GM10248 (cell line): ENCODE results near the gene HAT1.

Source experiments
- CTCF ChIA-PET: fragments of 300-600 bp; sonication (Branson Sonifier 250); formaldehyde crosslinking; extraction: SDS; loops from one replicate; lab custom pipeline; 2021; ENCODE audit warnings: antibody characterized with exemption; lab: Yijun Ruan, JAX
- POLR2A ChIA-PET: fragments of 350-650 bp; sonication (Branson Sonifier 250); formaldehyde crosslinking; extraction: SDS; loops from one replicate; lab custom pipeline; 2020; ENCODE audit warnings: antibody characterized with exemption; lab: Yijun Ruan, JAX
- DNase-seq: peaks from one replicate; pipeline ENCODE4 v3.0.0; 2012; ENCODE audit errors: extremely low spot score
- CTCF ChIP-seq: IDR thresholded peaks from 2 replicates; pipeline ENCODE4 v1.5.1; 2012; ENCODE audit warnings: mild to moderate bottlenecking, low read depth; ENCODE audit errors: extremely low read depth, missing control alignments, control extremely low read depth

Gene HAT1

GRCh38 chr2:171960570-171960969 lies 38.3 kb downstream of the HAT1 start:
- no peak for TF ChIP-seq CTCF
- DNase-seq, result no peak
- ChIA-PET POLR2A (interaction anchor here (0.5 kb wide), 1 partner anchor 16 kb away, joined by 3 read pairs; no protein-coding TSS in a partner anchor), CTCF (interaction anchor here (2.1 kb wide), 1 partner anchor 37 kb away, joined by 5 read pairs; no protein-coding TSS in a partner anchor)

- ChIA-PET CTCF (no interaction called here), POLR2A (no interaction called here)
- TF ChIP-seq CTCF, result no peak
- DNase-seq, result no peak
Measured at GRCh38 chr2:171963198-171963597, 40.9 kb downstream of the HAT1 start.

- no peak for DNase-seq
- CTCF ChIA-PET, result interaction anchor here (0.8 kb wide), 1 partner anchor 23 kb away, joined by 3 read pairs; no protein-coding TSS in a partner anchor
- POLR2A ChIA-PET, result no interaction called here
- TF ChIP-seq CTCF, result no peak
Measured at GRCh38 chr2:171964308-171964707, 42.0 kb downstream of the HAT1 start.

GRCh38 chr2:171965238-171965637 lies 43.0 kb downstream of the HAT1 start:
- DNase-seq, result no peak
- no peak for TF ChIP-seq CTCF
- ChIA-PET CTCF (interaction anchor here (1.6 kb wide), 1 partner anchor 20 kb away, joined by 3 read pairs; no protein-coding TSS in a partner anchor), POLR2A (no interaction called here)

GRCh38 chr2:171965661-171966060 lies 43.4 kb downstream of the HAT1 start:
- ChIA-PET CTCF (interaction anchor here (1.6 kb wide), 1 partner anchor 20 kb away, joined by 3 read pairs; no protein-coding TSS in a partner anchor), POLR2A (no interaction called here)
- TF ChIP-seq CTCF, result no peak
- DNase-seq, result no peak

- CTCF ChIA-PET, result interaction anchor here (1.6 kb wide), 1 partner anchor 21 kb away, joined by 3 read pairs; no protein-coding TSS in a partner anchor
- no peak for TF ChIP-seq CTCF
- POLR2A ChIA-PET, result no interaction called here
- DNase-seq, result no peak
Measured at GRCh38 chr2:171966235-171966634, 44.0 kb downstream of the HAT1 start.
